AG09319 (cell line): ENCODE measurements around the gene SAP30BP.

Source experiments
- DNase-seq: peaks from one replicate; pipeline ENCODE4 v3.0.0-alpha.2; 2010; ENCODE audit warnings: low read depth; ENCODE audit errors: extremely low read depth
- CTCF ChIP-seq: IDR thresholded peaks from 2 replicates; pipeline ENCODE4 v1.5.1; 2011; ENCODE audit warnings: low read depth, mild to moderate bottlenecking, inconsistent platforms, low read length, moderate library complexity

The SAP30BP gene

GRCh38 chr17:75685499-75685898 is 18.4 kb downstream of the SAP30BP start:
- DNase-seq: no peak
- TF ChIP-seq CTCF: no peak

- no peak for TF ChIP-seq CTCF
- DNase-seq: no peak
Measured at GRCh38 chr17:75688209-75688825, 21.2 kb downstream of the SAP30BP start.

- DNase-seq: no peak
- TF ChIP-seq CTCF: no peak
Measured at GRCh38 chr17:75689441-75689873, 22.3 kb downstream of the SAP30BP start.

GRCh38 chr17:75691371-75691791 is 24.2 kb downstream of the SAP30BP start:
- no peak for DNase-seq
- TF ChIP-seq CTCF: no peak

- TF ChIP-seq CTCF: no peak
- DNase-seq: no peak
Measured at GRCh38 chr17:75691801-75692626, 24.9 kb downstream of the SAP30BP start.

GRCh38 chr17:75692976-75693375 is 25.8 kb downstream of the SAP30BP start:
- no peak for TF ChIP-seq CTCF
- DNase-seq: no peak
